ENCODE results near the gene AUNIP. TPM values are rescaled to one million over a fixed set of nuclear protein-coding genes. Genes with fewer than 3 reads are reported as not detected.

AUNIP gene
- total and polyA plus RNA-seq, 2 of the 8 experiments (the other 6 are each of a cell fraction or from before 2014, with no cell fraction given) = 18.6 to 23.2 TPM

DNA sequence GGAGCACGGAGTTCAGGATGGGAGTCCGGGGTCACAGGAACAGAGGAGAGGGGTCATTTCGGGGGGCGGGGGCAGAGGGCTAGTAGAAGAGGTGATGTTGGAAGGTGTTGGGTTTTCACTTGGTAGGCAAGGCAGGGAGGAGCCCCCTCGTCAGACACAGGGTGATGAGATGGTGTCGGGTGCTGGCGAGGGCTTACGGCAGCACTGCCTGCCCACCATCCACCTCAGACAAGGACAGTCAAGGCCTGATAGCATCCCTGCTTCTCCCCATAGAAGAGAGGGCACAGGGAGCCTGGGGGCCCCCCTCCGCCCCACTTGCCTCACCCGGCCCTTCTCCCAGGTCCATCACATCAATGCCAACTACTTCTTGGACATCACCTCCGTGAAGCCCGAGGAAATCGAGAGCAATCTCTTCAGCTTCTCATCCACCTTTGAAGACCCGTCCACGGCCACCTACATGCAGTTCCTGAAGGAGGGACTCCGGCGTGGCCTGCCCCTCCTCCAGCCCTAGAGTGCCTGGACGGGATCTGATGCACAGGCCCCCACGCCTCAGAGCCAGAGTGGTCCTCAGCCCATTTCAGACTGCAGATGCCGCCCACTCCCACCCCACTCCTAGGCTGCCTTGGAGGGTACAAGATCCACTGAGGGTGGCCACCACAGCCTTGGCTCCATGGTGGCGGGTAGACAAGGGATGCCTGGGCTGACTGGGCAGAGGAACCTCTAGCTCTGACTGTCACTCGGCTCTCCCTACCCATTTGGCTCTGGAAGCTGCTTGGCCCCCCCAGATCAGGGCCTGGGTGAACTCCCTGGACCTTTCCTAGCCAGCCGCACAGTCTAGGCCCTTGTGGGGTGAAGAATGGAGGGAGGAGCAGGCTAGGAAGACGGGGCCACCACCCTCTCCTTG is 43.8 kb downstream of the AUNIP start:
- no peak overlapping the region for H2AFZ ChIP-seq (ENCODE audit: low read length)
- H3K36me3 ChIP-seq (ENCODE audit: control insufficient read depth in 2 of 4, insufficient read depth in 4 of 4, low read length in 3 of 4) = peaks cover 0 to 7% (median 2%) of the 10 kb centered on the region in 4 experiments; a peak in 3 of 8 replicates
- H3K4me1 ChIP-seq (replicated peaks in 1 of 4; ENCODE audit: control insufficient read depth in 3 of 4, insufficient read depth in 4 of 4, low read length in 3 of 4) = peaks cover 9 to 16% (median 10%) of the 10 kb centered on the region in 4 experiments
- no peak overlapping the region for H3K14ac ChIP-seq (ENCODE audit: insufficient read length)
- no peak overlapping the region for H3K23ac ChIP-seq (ENCODE audit: insufficient read length)
- 94% methylated on average over 23 of the region's 24 CpGs; no CpG with 5 or more reads in 1 of the 2 experiments for WGBS, 2 experiments (ENCODE audit: extremely low coverage in 1 of 2, insufficient coverage in 1 of 2, insufficient read length in 1 of 2, insufficient replicate concordance in 2 of 2, low coverage in 1 of 2, low lambda C conversion rate in 2 of 2, missing lambda C conversion rate in 1 of 2)
- H3K4ac ChIP-seq (replicated peaks; ENCODE audit: insufficient read length, low read depth, low read length) = no peak overlapping the region
- no peak overlapping the region for H4K91ac ChIP-seq (replicated peaks; ENCODE audit: insufficient read length, low read length)
- H2BK20ac ChIP-seq (ENCODE audit: low read length) = no peak overlapping the region
- no peak overlapping the region for H4K5ac ChIP-seq (ENCODE audit: insufficient read length, low read depth, low read length)
- no peak overlapping the region for H3K9ac ChIP-seq (replicated peaks in 1 of 4; ENCODE audit: extremely low read depth in 1 of 4, low read depth in 3 of 4, low read length in 3 of 4)
- H3K79me2 ChIP-seq (ENCODE audit: control insufficient read depth in 1 of 2, insufficient read depth in 2 of 2, low read length in 2 of 2) = no peaks in the 10 kb centered on the region
- ChIA-PET CTCF (ENCODE audit: partially characterized antibody) (interaction anchor here (0.6 to 3.8 kb wide), 5 partner anchors 7 to 198 kb away, joined by 3 to 20 read pairs (median 3); no protein-coding TSS in a partner anchor), POLR2A (ENCODE audit: partially characterized antibody) (interaction anchor here (0.7 to 1.1 kb wide), 2 partner anchors 171 to 232 kb away, joined by 3 to 7 read pairs; no protein-coding TSS in a partner anchor)
- no peaks in the 10 kb centered on the region for H3K27me3 ChIP-seq (replicated peaks in 1 of 4; ENCODE audit: control insufficient read depth in 3 of 4, extremely low read depth in 1 of 4, insufficient read depth in 3 of 4, low read length in 3 of 4)
- H2BK5ac ChIP-seq (ENCODE audit: low read depth, low read length) = no peak overlapping the region
- H3K18ac ChIP-seq (ENCODE audit: extremely low read depth, low read length) = no peak overlapping the region
- peaks cover 2 to 8% of the 10 kb centered on the region in 2 experiments for H4K20me1 ChIP-seq (replicated peaks in 1 of 2; ENCODE audit: control insufficient read depth in 1 of 2, insufficient read depth in 2 of 2, low read length in 2 of 2)
- no peak overlapping the region for H3K4me3 ChIP-seq (ENCODE audit: extremely low read depth in 1 of 4, insufficient read depth in 2 of 4, low read depth in 3 of 4, low read length in 4 of 4)
- no peaks in the 10 kb centered on the region for H3K9me3 ChIP-seq (ENCODE audit: insufficient read depth in 2 of 2, low read depth in 1 of 2, low read length in 1 of 2)
- H3K23me2 ChIP-seq (ENCODE audit: low read depth, low read length) = peaks cover 6% of the 10 kb centered on the region
- H3K79me1 ChIP-seq (ENCODE audit: low read depth, low read length) = 0 out of 2 replicates have a peak, but pooled peaks cover 2% of the 10 kb centered on the region
- H2AK5ac ChIP-seq (ENCODE audit: low read depth, low read length) = no peak overlapping the region
- H2BK15ac ChIP-seq (ENCODE audit: low read length) = no peak overlapping the region
- H4K8ac ChIP-seq (ENCODE audit: extremely low read depth, insufficient read depth, low read length) = peak overlapping the region; percentile 15; the same call in 1 of the 2 replicates
- no peak overlapping the region for H3K56ac ChIP-seq (replicated peaks; ENCODE audit: insufficient read length, low read depth, low read length)
- H3K4me2 ChIP-seq (ENCODE audit: insufficient read depth in 1 of 2, low read depth in 2 of 2, low read length in 2 of 2) = no peak overlapping the region
- H3K27ac ChIP-seq (ENCODE audit: low read depth, low read length) = no peak overlapping the region
- no peak overlapping the region for H2BK12ac ChIP-seq (ENCODE audit: low read depth, low read length)
- no peak for DNase-seq (ENCODE audit: low read depth in 1 of 2, low spot score in 2 of 2)
- no peak overlapping the region for H2BK120ac ChIP-seq (replicated peaks; ENCODE audit: low read depth, low read length)
- no peak for FAIRE-seq
- TF ChIP-seq POLR2AphosphoS5 (IDR thresholded peaks at IDR 0.05; ENCODE audit: low read depth, low read length) (no peak), RAD21 (IDR thresholded peaks at IDR 0.05 in 1 of 2, conservative IDR thresholded peaks at IDR 0.05 in 1 of 2; ENCODE audit: low read depth in 2 of 2, low read length in 2 of 2) (no peak), POLR2A (IDR thresholded peaks at IDR 0.05; ENCODE audit: control extremely low read depth in 1 of 2, low read depth in 2 of 2, low read length in 2 of 2) (no peak), BRCA1 (IDR thresholded peaks at IDR 0.05; ENCODE audit: low read depth, low read length) (no peak), SIN3A (conservative IDR thresholded peaks at IDR 0.05 in 1 of 2, IDR thresholded peaks at IDR 0.05 in 1 of 2; ENCODE audit: low read depth in 1 of 2, low read length in 2 of 2) (no peak), TEAD4 (IDR thresholded peaks at IDR 0.05; ENCODE audit: low read depth, low read length) (no peak), EZH2 (IDR thresholded peaks at IDR 0.05; ENCODE audit: low read depth, low read length, severe bottlenecking) (no peak), TAF1 (IDR thresholded peaks at IDR 0.05; ENCODE audit: low read depth, low read length) (no peak), CBX5 (IDR thresholded peaks at IDR 0.05; ENCODE audit: low read depth, low read length) (no peak), SUZ12 (IDR thresholded peaks at IDR 0.05; ENCODE audit: low read length) (no peak), TAF7 (optimal IDR thresholded peaks at IDR 0.05; ENCODE audit: borderline replicate concordance, low read depth, low read length) (no peak), KDM5A (IDR thresholded peaks at IDR 0.05; ENCODE audit: low read length) (no peak)

All from H1 (cell line).